Endothelial cell of umbilical vein (primary cell): ENCODE data around the gene RIPK4. TPM values are rescaled to one million over a fixed set of nuclear protein-coding genes. Genes with fewer than 3 reads are reported as not detected.

Experiments
- BruUV-seq: library from RNA; stranded (reverse); fragments of 400-500 nt; replicated peaks from 2 replicates; lab custom pipeline; 2021; lab: Mats Ljungman, UMichigan
- CTCF ChIA-PET: fragments of 300-600, 350-600 bp; sonication (Branson Sonifier 250); formaldehyde crosslinking; loops from one replicate; lab custom pipeline; 2021; ENCODE audit warnings: antibody characterized with exemption, inconsistent platforms; lab: Charles Lee
- POLR2A ChIA-PET: fragments of 300-600, 350-600 bp; sonication (Branson Sonifier 250); formaldehyde crosslinking; loops from one replicate; lab custom pipeline; 2021; ENCODE audit warnings: antibody characterized with exemption, inconsistent platforms; lab: Charles Lee
- DNase-seq: peaks from one replicate; pipeline ENCODE4 v3.0.0-alpha.2; 2011; ENCODE audit warnings: low read depth, low spot score
- FAIRE-seq: peaks from 2 replicates; lab custom pipeline; 2011; peaks lifted over from hg19 to GRCh38; lab: Jason Lieb, UNC
- H2AFZ ChIP-seq: 2 replicates; pipeline ENCODE4 v1.6.0; 2012; ENCODE audit warnings: low read depth, low read length, control low read depth, inconsistent platforms
- H3K27ac ChIP-seq: 2 replicates; pipeline ENCODE4 v1.5.1; 2011; ENCODE audit warnings: low read depth, mild to moderate bottlenecking, control low read depth, low read length, moderate library complexity; ENCODE audit not compliant: insufficient read depth
- H3K27me3 ChIP-seq, 2 experiments: 2 replicates each; pipeline versions ENCODE4 v1.6.0 to v1.6.1; 2011; ENCODE audit warnings: low read length in 2 of 2, mixed read lengths in 1 of 2; ENCODE audit not compliant: control insufficient read depth in 2 of 2, insufficient read depth in 2 of 2
- H3K36me3 ChIP-seq, 2 experiments: 2 replicates in 1 of 2; 3 replicates in 1 of 2; pipeline ENCODE4 v1.5.1; 2011; ENCODE audit warnings: low read length in 2 of 2, mild to moderate bottlenecking in 1 of 2, moderate library complexity in 1 of 2; ENCODE audit not compliant: control insufficient read depth in 2 of 2, insufficient read depth in 2 of 2; ENCODE audit errors: extremely low read depth in 1 of 2
- H3K4me1 ChIP-seq: 3 replicates; pipeline ENCODE4 v1.5.1; 2011; ENCODE audit warnings: mild to moderate bottlenecking, low read length; ENCODE audit not compliant: control insufficient read depth, insufficient read depth; ENCODE audit errors: extremely low read depth
- H3K4me2 ChIP-seq: 2 replicates; pipeline ENCODE4 v1.6.1; 2011; ENCODE audit warnings: low read length, control low read depth, mixed read lengths; ENCODE audit not compliant: insufficient read depth
- H3K4me3 ChIP-seq, 3 experiments: fragments of 200-600 bp in 1 of 3; sonication (generic), shearing (Covaris generic) in 1 of 3; replicated peaks in 1 of 3; 2 replicates each; pipeline ENCODE4 v1.5.1; 2011 to 2016; ENCODE audit warnings: control low read depth in 3 of 3, low read length in 3 of 3, mild to moderate bottlenecking in 2 of 3, inconsistent platforms in 1 of 3, low read depth in 1 of 3, moderate library complexity in 1 of 3; ENCODE audit not compliant: insufficient read depth in 1 of 3
- H3K79me2 ChIP-seq: 2 replicates; pipeline ENCODE4 v1.6.0; 2012; ENCODE audit warnings: low read length, inconsistent platforms; ENCODE audit not compliant: control insufficient read depth, insufficient read depth
- H3K9ac ChIP-seq: replicated peaks from 2 replicates; pipeline ENCODE3; 2011; ENCODE audit warnings: low read length, control low read depth; ENCODE audit not compliant: insufficient read depth; ENCODE audit errors: extremely low read depth
- H3K9me1 ChIP-seq: replicated peaks from 3 replicates; pipeline ENCODE4 v1.6.0; 2011; ENCODE audit warnings: mild to moderate bottlenecking, low read length; ENCODE audit not compliant: control insufficient read depth, insufficient read depth; ENCODE audit errors: extremely low read depth
- H3K9me3 ChIP-seq: replicated peaks from 2 replicates; pipeline ENCODE4 v1.5.1; 2012; ENCODE audit warnings: low read length, inconsistent platforms; ENCODE audit not compliant: control insufficient read depth, insufficient read depth
- H4K20me1 ChIP-seq: replicated peaks from 2 replicates; pipeline ENCODE3; 2011; ENCODE audit warnings: mild to moderate bottlenecking, low read length; ENCODE audit not compliant: control insufficient read depth, insufficient read depth; ENCODE audit errors: extremely low read depth
- CTCF ChIP-seq, 2 donors: IDR thresholded peaks; 1 replicate in 1 of 2; 2 replicates in 1 of 2; pipeline ENCODE4 v1.5.1; 2011; ENCODE audit warnings: low read length in 2 of 2, mild to moderate bottlenecking in 2 of 2, moderate library complexity in 2 of 2, control low read depth in 1 of 2, inconsistent platforms in 1 of 2, low read depth in 1 of 2; ENCODE audit not compliant: insufficient read depth in 1 of 2; ENCODE audit errors: extremely low read depth in 1 of 2
- EZH2 ChIP-seq: IDR thresholded peaks from 2 replicates; pipeline ENCODE4 v1.6.1; 2012; ENCODE audit warnings: borderline replicate concordance, low read depth, mild to moderate bottlenecking, moderate library complexity, low read length, inconsistent platforms; ENCODE audit not compliant: severe bottlenecking
- GATA2 ChIP-seq: IDR thresholded peaks from 2 replicates; pipeline ENCODE4 v1.7.0; 2011; ENCODE audit warnings: low read depth, mild to moderate bottlenecking, moderate library complexity, mixed read lengths, low read length; ENCODE audit not compliant: insufficient read length, insufficient read depth
- JUN ChIP-seq: IDR thresholded peaks from 2 replicates; pipeline ENCODE4 v1.6.1; 2011; ENCODE audit warnings: borderline replicate concordance, low read depth; ENCODE audit not compliant: insufficient read length, insufficient read depth
- MAX ChIP-seq: IDR thresholded peaks from 2 replicates; pipeline ENCODE4 v1.6.1; 2011; ENCODE audit not compliant: insufficient read depth, insufficient read length
- MYC ChIP-seq: IDR thresholded peaks from one replicate; pipeline ENCODE4 v1.6.1; 2011; ENCODE audit warnings: mild to moderate bottlenecking, low read depth, low read length
- POLR2A ChIP-seq: IDR thresholded peaks from 2 replicates; pipeline ENCODE4 v1.6.1; 2012; ENCODE audit warnings: low read depth, mild to moderate bottlenecking, control low read depth, low read length
- POLR2AphosphoS5 ChIP-seq: IDR thresholded peaks from 2 replicates; pipeline ENCODE4 v1.6.1; 2012; ENCODE audit warnings: low read depth, mild to moderate bottlenecking, control low read depth, low read length, moderate library complexity; ENCODE audit not compliant: insufficient read depth
- dilution Hi-C: fragments of 300-500 bp; cut with MboI; formaldehyde crosslinking; loops from one replicate; pipeline ENCODE4 v1.15.0; 2019; ENCODE audit warnings: low sequenced_read_pairs; ENCODE audit not compliant: extremely low pct_ligation_motif_present
- intact Hi-C: fragments of 100-400 bp; cut with micrococcal nuclease; formaldehyde crosslinking; loops from one replicate; pipeline ENCODE4 v1.10.0; 2022
- polyA plus RNA-seq, 4 experiments: library from polyadenylated mRNA; depleted of rRNA in 3 of 4; stranded (reverse) in 3 of 4; unstranded in 1 of 4; fragments of >200 nt; gene quantifications; 2 replicates each; pipeline versions ENCODE4 v1.2.1 to v1.2.3, GENCODE V29; 2011 to 2012; ENCODE audit warnings: missing spikeins in 1 of 4
- total RNA-seq: library from RNA; stranded (reverse); gene quantifications from 2 replicates; pipeline ENCODE4 v1.2.3, GENCODE V29; 2021

RIPK4 gene
- total and polyA plus RNA-seq, 2 donors (not counting 3 experiments of a cell fraction or from before 2014, with no cell fraction given): not detected

DNA sequence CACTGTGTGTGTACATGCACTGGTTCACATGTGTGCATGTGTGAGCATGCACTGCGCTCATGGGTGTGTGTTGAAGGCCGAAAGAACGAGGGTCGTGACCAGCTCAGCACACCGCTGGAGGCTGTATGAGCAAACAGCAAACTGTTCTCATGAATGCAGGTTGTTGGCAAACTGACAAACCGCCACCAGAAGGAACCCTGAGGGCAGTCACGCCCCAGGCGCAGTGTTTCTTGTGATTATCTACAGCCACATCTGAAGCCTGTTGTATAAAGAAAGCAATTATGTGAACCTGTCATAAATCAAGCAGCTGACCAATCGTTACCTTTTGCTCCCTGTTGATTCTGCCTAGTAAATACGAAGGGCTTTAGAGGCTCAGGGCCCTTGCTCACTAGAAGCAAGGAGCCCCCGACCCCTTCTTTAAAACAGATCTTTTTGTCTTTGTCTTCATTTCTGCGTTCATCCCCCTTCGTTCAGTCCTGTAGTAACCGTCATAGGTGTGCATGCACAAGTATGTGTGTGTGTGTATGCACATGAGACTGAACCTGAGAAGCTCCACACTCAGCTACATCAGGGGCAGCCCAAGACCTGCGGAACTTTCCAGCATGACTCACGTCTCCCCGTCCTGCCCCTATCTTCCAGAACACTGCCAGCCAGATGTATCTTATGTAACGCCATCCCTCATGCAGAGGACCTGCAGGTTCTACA is 16.8 kb upstream of the RIPK4 start:
- H3K27me3 ChIP-seq: peaks cover 11 to 27% of the 10 kb centered on the region in 2 experiments

More for the DNA sequence above, 16.8 kb upstream of the RIPK4 start:
- H2AFZ ChIP-seq: no peak overlapping the region
- no peak overlapping the region for H3K4me3 ChIP-seq
- no peaks in the 10 kb centered on the region for H3K4me1 ChIP-seq
- DNase-seq (no peak), FAIRE-seq (no peak)
- H3K9ac ChIP-seq: no peak overlapping the region
- POLR2A ChIA-PET: no interaction called here
- dilution Hi-C loops: no loop called here
- H3K9me1 ChIP-seq: no peaks in the 10 kb centered on the region
- H3K4me2 ChIP-seq: no peak overlapping the region
- H4K20me1 ChIP-seq: no peaks in the 10 kb centered on the region
- CTCF ChIA-PET: no interaction called here
- TF ChIP-seq JUN (no peak), MAX (no peak), EZH2 (no peak), POLR2AphosphoS5 (no peak), MYC (no peak), GATA2 (no peak), CTCF (IDR thresholded peaks at IDR 0.05; ENCODE audit: extremely low read depth in 1 of 2, insufficient read depth in 1 of 2, low read depth in 1 of 2, low read length in 2 of 2) (no peak), POLR2A (no peak)
- H3K79me2 ChIP-seq: no peaks in the 10 kb centered on the region
- H3K36me3 ChIP-seq: no peaks in the 10 kb centered on the region
- intact Hi-C loops: no loop called here
- BruUV-seq: no TSS peak
- no peak overlapping the region for H3K27ac ChIP-seq
- no peaks in the 10 kb centered on the region for H3K9me3 ChIP-seq
